HPDE6-E6E7 (cell line): ENCODE results near the gene CES1.
"Not testable (repeated sequence)": the region's sequence is repeated elsewhere in the genome, so short reads cannot be mapped to it uniquely, and the experiment has no call there.

Experiments
- DNase-seq: peaks from one replicate; pipeline ENCODE4 v3.0.0; 2011; ENCODE audit warnings: missing footprints; ENCODE audit errors: extremely low spot score

CES1 gene

DNA sequence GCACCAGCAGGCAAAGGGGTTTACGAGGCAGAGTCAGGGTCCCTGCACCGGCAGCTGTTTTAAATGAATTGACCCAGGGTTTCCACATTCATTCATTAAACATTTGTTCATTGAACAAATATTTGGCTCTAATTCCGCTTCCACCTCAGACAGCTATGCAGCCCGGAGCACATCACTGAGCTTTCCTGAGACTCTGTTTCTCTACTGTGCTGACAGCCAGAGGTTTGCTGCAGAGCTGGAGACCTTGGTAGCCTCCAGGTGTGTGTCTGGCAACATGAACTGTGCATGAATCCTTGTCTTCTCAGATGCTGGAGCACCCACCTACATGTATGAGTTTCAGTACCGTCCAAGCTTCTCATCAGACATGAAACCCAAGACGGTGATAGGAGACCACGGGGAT lies 42.7 kb downstream of the CES1 start:
- not testable (repeated sequence) for DNase-seq

GRCh38 chr16:55782793-55783091 lies 50.2 kb downstream of the CES1 start:
- DNase-seq, result not testable (repeated sequence)

- DNase-seq, result not testable (repeated sequence)
These were observed 50.7 kb downstream of the CES1 start for GRCh38 chr16:55782091-55782792.

GRCh38 chr16:55781456-55781855 lies 51.4 kb downstream of the CES1 start:
- not testable (repeated sequence) for DNase-seq

GRCh38 chr16:55780095-55780407 lies 52.8 kb downstream of the CES1 start:
- not testable (repeated sequence) for DNase-seq

DNA sequence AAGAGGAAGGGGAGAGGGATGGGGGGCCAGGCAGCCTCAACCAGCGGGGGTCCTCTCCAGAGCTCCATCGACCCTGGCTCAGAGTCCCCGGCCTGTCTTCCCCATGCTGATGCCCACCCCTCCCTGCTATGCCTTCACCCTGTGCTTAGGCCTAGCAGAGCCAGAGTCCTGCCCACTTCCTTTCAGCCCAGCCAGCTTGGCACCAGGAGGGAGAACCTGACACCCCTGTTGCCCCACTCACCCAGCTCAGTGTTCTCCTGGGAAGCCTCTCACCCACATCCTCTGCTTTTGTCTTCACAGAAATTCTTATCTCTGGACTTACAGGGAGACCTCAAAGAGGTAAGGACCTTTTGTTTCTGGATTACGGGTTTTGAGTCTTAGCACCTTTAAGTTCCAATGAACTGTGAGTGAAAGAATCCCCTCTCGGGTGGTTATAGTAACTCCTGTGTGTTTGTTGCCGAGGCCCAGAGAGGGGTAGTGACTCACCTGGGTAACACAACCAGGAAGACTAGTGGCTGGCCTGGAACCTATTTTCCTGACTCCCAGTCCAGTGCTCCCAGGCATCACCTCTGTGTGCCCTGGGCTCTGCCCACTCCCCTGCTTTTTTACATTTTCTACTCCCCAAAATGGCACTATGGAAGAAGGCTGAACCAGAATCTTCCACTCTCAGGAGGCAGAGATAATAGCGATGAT lies 53.3 kb downstream of the CES1 start:
- no peak for DNase-seq

- no peak for DNase-seq
These were observed 54.1 kb downstream of the CES1 start for GRCh38 chr16:55778757-55779156.

- no peak for DNase-seq
These were observed 57.0 kb downstream of the CES1 start for GRCh38 chr16:55775857-55776256.

DNA sequence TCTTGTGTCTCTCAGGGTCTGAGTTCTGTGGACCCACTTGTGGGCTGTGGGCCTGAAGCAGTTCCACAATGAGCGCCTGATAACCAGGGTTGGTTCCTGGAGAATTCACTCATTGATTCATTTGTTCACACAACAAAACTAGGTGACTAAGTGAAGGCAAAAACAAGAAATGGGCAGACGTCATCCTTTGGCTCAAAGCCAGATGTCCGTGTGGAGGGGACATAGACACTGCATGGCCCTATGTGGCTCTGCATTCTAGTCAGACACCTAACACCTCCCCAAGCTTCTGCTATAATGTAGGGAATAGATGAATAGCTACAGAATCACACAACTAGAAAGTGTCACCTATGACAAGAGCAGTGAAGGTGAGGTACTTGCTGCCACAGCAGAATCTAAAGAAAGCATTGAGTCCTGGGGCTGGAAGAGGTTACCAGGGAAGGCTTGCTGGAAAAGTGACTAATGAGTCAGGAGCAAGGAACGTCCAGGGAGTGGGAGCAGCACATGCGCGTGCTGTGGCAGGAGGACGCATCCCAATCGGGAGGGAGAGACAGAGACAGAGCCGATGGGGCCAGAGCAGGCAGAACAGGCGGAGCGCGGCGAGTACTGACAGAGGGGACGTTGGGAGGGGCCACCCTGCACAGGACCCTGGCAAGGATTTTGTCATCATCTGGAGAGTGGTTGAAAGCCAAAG lies 58.9 kb downstream of the CES1 start:
- DNase-seq, result no peak

GRCh38 chr16:55765161-55765560 lies 67.7 kb downstream of the CES1 start:
- DNase-seq, result no peak

- no peak for DNase-seq
These were observed 72.4 kb downstream of the CES1 start for GRCh38 chr16:55760310-55761001.

DNA sequence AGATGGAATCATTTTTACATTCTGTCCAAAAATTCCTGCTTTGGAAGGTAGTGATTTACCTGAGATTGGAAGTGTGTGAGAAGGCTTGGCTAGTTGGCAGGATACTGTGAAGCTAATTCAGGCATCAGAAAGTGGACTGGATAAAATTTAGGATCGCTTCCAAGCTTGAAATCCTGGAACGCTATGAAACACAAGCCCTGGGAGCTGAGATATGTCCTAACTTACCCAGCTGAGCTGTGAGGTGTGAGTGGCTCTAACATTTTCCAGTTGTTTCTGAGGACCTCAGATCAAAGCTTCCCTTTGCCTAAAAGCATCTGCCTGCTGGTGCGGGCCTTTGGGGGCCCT lies 73.0 kb downstream of the CES1 start:
- DNase-seq, result not testable (repeated sequence)

DNA sequence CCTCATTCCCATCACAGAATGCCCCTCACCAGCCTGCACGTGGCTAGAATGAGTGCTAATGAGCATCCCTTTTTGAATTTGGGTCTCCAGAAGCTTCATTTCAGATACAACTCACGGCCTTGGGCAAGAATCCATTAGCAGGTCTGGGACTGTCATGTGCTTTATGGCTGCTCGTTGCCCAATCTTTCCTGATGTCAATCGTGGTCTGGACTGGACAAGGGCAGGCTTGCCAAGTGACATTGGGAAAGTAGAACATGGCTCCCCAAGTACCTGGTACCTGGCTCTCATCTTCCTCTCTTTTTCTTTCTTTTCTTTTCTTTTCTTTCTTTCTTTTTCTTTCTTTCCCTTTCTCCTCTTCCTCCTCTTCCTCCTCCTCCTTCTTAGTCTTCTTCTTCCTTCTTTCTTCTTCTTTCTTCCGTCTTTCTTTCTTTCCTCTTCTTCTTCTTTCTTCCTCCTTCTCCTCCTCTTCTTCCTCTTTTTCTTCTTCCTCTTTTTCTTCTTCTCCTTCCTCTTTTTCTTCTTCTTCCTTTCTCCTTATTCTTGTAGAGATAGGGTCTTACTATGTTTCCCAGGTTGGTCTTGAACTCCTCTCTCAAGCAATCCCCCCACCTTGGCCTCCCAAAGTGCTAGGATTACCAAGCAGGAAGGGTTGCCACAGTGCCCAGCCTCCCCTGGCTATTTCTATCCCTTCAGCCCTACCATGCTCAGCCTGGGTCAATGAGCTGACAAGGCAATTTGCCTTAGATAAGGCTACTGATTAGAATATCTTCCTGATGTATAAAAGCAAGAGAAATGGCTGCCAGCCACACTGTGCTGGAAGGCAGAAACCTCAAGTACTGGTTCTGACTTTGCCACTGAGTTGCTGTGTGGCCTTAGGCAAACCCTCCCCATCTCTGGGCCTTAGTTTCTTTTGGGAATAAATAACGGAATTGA lies 75.0 kb downstream of the CES1 start:
- DNase-seq, result not testable (repeated sequence)

- no peak for DNase-seq
These were observed 75.9 kb downstream of the CES1 start for GRCh38 chr16:55756963-55757362.

GRCh38 chr16:55754056-55754455 lies 78.8 kb downstream of the CES1 start:
- no peak for DNase-seq

DNA sequence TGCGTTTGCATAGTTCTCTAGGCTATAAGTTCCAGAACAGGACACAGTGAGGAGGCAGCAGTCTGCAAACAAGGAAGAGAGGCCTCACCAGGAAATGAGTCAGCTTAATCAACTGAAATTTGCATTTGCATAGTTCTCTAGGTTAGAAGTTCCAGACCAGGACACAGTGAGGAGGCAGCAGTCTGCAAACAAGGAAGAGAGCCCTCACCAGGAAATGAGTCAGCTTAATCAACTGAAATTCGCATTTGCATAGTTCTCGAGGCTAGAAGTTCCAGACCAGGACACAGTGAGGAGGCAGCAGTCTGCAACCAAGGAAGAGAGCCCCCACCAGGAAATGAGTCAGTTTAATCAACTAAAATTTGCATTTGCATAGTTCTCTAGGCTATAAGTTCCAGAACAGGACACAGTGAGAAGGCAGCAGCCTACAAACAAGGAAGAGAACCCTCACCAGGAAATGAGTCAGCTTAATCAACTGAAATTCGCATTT lies 79.7 kb downstream of the CES1 start:
- not testable (repeated sequence) for DNase-seq
